OCI-LY7 (cell line): Measurements from ENCODE around the gene SHISAL1. TPM values are rescaled to one million over a fixed set of nuclear protein-coding genes. Genes with fewer than 3 reads are reported as not detected.

ENCODE experiments used
- BruUV-seq: library from RNA; stranded (reverse); fragments of 400-500 nt; replicated peaks from 2 replicates; lab custom pipeline; 2021; lab: Mats Ljungman, UMichigan
- CTCF ChIA-PET: fragments of 300-600 bp; sonication (Branson Sonifier 250); formaldehyde crosslinking; loops from one replicate; lab custom pipeline; 2022; ENCODE audit warnings: antibody characterized with exemption; ENCODE audit not compliant: unreplicated experiment; lab: Charles Lee
- POLR2A ChIA-PET: fragments of 300-600 bp; sonication (Branson Sonifier 250); formaldehyde crosslinking; loops from one replicate; lab custom pipeline; 2022; ENCODE audit warnings: antibody characterized with exemption; lab: Charles Lee
- DNase-seq: peaks from one replicate; pipeline ENCODE4 v3.0.0-alpha.2; 2015; ENCODE audit warnings: low spot score
- H2AFZ ChIP-seq: fragments of 200-600 bp; sonication (generic), shearing (Covaris generic); 2 replicates; pipeline ENCODE4 v1.6.1; 2014; ENCODE audit warnings: mild to moderate bottlenecking, antibody characterized with exemption, low read length, moderate library complexity
- H3K27ac ChIP-seq: fragments of 200-600 bp; sonication (generic); 2 replicates; pipeline ENCODE4 v1.5.1; 2014; ENCODE audit warnings: mixed run types, low read depth, mild to moderate bottlenecking, moderate library complexity, low read length, inconsistent platforms; ENCODE audit not compliant: poor library complexity, severe bottlenecking
- H3K36me3 ChIP-seq: fragments of 200-600 bp; sonication (generic); 2 replicates; pipeline ENCODE4 v1.6.1; 2014; ENCODE audit warnings: mild to moderate bottlenecking, antibody characterized with exemption, low read length, moderate library complexity, mixed read lengths; ENCODE audit not compliant: insufficient read depth
- H3K4me1 ChIP-seq: fragments of 200-600 bp; sonication (generic); 2 replicates; pipeline ENCODE4 v1.5.1; 2014; ENCODE audit warnings: mild to moderate bottlenecking, low read length; ENCODE audit not compliant: insufficient read depth, poor library complexity, severe bottlenecking
- H3K4me2 ChIP-seq: fragments of 200-600 bp; sonication (generic); 2 replicates; pipeline ENCODE4 v1.6.1; 2014; ENCODE audit warnings: mild to moderate bottlenecking, low read length
- H3K4me3 ChIP-seq: fragments of 200-600 bp; sonication (generic); 2 replicates; pipeline ENCODE4 v1.5.1; 2014; ENCODE audit warnings: mild to moderate bottlenecking, low read depth, low read length; ENCODE audit not compliant: poor library complexity, severe bottlenecking
- H3K79me2 ChIP-seq: fragments of 200-600 bp; sonication (generic); 2 replicates; pipeline ENCODE4 v1.6.1; 2016; ENCODE audit warnings: low read depth, mild to moderate bottlenecking, low read length, moderate library complexity, mixed read lengths; ENCODE audit not compliant: insufficient read depth
- H3K9me2 ChIP-seq: fragments of 200-600 bp; sonication (generic); 2 replicates; pipeline ENCODE4 v1.6.1; 2016; ENCODE audit warnings: mild to moderate bottlenecking, low read length, mixed read lengths; ENCODE audit not compliant: insufficient read depth
- H3K9me3 ChIP-seq: fragments of 200-600 bp; sonication (generic); 2 replicates; pipeline ENCODE4 v1.6.1; 2014; ENCODE audit warnings: mild to moderate bottlenecking, mixed run types, low read length, mixed read lengths
- H4K20me1 ChIP-seq: fragments of 200-600 bp; sonication (generic); 2 replicates; pipeline ENCODE4 v1.6.1; 2014; ENCODE audit warnings: mild to moderate bottlenecking, antibody characterized with exemption, low read length, moderate library complexity, mixed read lengths; ENCODE audit not compliant: insufficient read depth
- CTCF ChIP-seq: fragments of 200-600 bp; sonication (generic); conservative IDR thresholded peaks from 2 replicates; pipeline ENCODE4 v1.5.1; 2014; ENCODE audit warnings: mild to moderate bottlenecking, antibody characterized with exemption, low read length, moderate library complexity, mixed read lengths
- EZH2phosphoT487 ChIP-seq: fragments of 200-600 bp; sonication (generic); IDR thresholded peaks from 2 replicates; pipeline ENCODE4 v1.6.1; 2018; ENCODE audit warnings: low read depth, borderline replicate concordance, mild to moderate bottlenecking, mixed run types, antibody characterized with exemption, low read length, moderate library complexity, mixed read lengths
- intact Hi-C: fragments of 100-400 bp; cut with micrococcal nuclease; formaldehyde crosslinking; loops from one replicate; pipeline ENCODE4 v1.10.0; 2022; ENCODE audit not compliant: unreplicated experiment
- total RNA-seq, 2 experiments: library from RNA; depleted of rRNA in 1 of 2; stranded (reverse); fragments of >200 nt in 1 of 2; shearing (Covaris generic) in 1 of 2; gene quantifications; 2 replicates each; pipeline ENCODE4 v1.2.3, GENCODE V29; 2014 to 2022

Gene SHISAL1
- total RNA-seq, 2 experiments from 2014 or later: not detected

DNA sequence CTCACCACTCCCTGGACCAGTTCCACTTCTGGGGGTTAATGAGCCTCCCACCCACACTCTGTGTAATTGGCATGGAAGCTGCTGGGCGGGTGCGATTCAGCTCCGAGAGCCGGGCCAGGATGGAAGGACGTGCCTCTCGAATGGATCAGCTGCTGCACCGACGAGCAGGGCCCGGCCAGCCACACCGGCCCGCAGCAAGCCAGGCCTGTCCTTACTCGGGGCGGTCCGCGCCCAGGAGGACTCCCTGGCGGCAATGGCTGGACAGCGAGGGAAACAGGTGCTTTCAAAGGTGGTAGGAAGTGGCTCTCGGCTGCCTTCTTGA, 4.3 kb upstream of the SHISAL1 start:
- intact Hi-C loops: no loop called here
- CTCF ChIA-PET: no interaction called here
- no peak overlapping the region for H3K4me2 ChIP-seq
- no peaks in the 10 kb centered on the region for H3K4me1 ChIP-seq
- POLR2A ChIA-PET: no interaction called here
- H4K20me1 ChIP-seq: no peaks in the 10 kb centered on the region
- no peaks in the 10 kb centered on the region for H3K79me2 ChIP-seq
- H3K9me3 ChIP-seq: no peaks in the 10 kb centered on the region
- no peak overlapping the region for H2AFZ ChIP-seq
- BruUV-seq: no TSS peak
- DNase-seq: no peak
- no peak overlapping the region for H3K4me3 ChIP-seq
- H3K36me3 ChIP-seq: no peaks in the 10 kb centered on the region
- TF ChIP-seq EZH2phosphoT487: no peak
- TF ChIP-seq CTCF: no peak
- no peaks in the 10 kb centered on the region for H3K9me2 ChIP-seq
- no peak overlapping the region for H3K27ac ChIP-seq

DNA sequence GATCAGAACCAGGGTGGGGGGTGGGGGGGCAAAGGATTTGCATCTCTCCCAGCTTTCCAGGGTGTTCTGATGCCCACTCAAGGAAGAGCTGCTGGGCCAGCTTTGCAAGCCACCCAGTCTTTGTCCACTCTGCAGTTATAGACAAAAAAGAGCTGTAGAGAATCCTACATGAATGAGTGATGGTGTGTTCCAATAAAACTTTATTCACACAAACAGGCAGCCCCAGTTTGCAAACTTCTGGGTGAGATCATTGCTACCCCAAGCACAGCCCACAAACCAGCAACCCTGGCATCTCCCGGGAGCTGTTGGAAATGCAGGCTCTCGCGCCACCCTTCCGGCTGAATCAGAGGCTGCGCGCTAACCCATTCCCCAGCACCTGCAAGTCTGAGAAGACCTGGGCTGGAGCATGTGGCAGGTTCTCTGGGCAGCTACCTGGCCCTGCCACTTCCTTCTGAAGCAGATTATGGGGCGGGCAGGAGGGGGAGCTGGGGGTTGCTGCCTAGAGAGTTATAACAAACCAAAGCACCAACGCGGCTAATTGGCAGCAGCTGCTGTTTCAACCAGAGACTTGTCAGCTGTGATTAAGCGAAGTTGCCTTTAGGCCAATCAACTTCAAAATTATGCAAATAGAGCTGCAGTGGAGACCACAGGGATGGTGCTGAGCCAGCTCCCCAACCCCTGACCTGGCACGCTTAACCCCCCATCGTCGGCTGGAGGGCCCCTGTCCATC, 3.8 kb upstream of the SHISAL1 start:
- intact Hi-C loops: no loop called here
- H4K20me1 ChIP-seq: no peaks in the 10 kb centered on the region
- POLR2A ChIA-PET: no interaction called here
- no peak overlapping the region for H3K4me2 ChIP-seq
- no peak for DNase-seq
- TF ChIP-seq CTCF (no peak), EZH2phosphoT487 (no peak)
- no peak overlapping the region for H3K4me3 ChIP-seq
- no peak overlapping the region for H3K27ac ChIP-seq
- BruUV-seq: no TSS peak
- H2AFZ ChIP-seq: no peak overlapping the region
- no peaks in the 10 kb centered on the region for H3K79me2 ChIP-seq
- H3K36me3 ChIP-seq: no peaks in the 10 kb centered on the region
- H3K9me3 ChIP-seq: no peaks in the 10 kb centered on the region
- H3K9me2 ChIP-seq: no peaks in the 10 kb centered on the region
- CTCF ChIA-PET: no interaction called here
- H3K4me1 ChIP-seq: no peaks in the 10 kb centered on the region

GRCh38 chr22:44314425-44315067, 1.8 kb upstream of the SHISAL1 start:
- H4K20me1 ChIP-seq: no peaks in the 10 kb centered on the region
- H3K4me2 ChIP-seq: no peak overlapping the region
- no peak overlapping the region for H3K4me3 ChIP-seq
- no peaks in the 10 kb centered on the region for H3K4me1 ChIP-seq
- no peak overlapping the region for H2AFZ ChIP-seq
- TF ChIP-seq CTCF (no peak), EZH2phosphoT487 (no peak)
- H3K9me2 ChIP-seq: no peaks in the 10 kb centered on the region
- CTCF ChIA-PET: no interaction called here
- DNase-seq: no peak
- no peak overlapping the region for H3K27ac ChIP-seq
- BruUV-seq: no TSS peak
- intact Hi-C loops: no loop called here
- no peaks in the 10 kb centered on the region for H3K9me3 ChIP-seq
- H3K36me3 ChIP-seq: no peaks in the 10 kb centered on the region
- no peaks in the 10 kb centered on the region for H3K79me2 ChIP-seq
- POLR2A ChIA-PET: no interaction called here
